Activated effector memory CD4-positive, alpha-beta T cell treated with anti-CD3 and anti-CD28 coated beads, Interleukin-2, amount 50 U/mL, for 16 hours (primary cell): ENCODE data around the gene PLA2G6.
A peak's percentile ranks its signal among the peaks of the same experiment; 100 is the strongest.

Source experiments
- DNase-seq: peaks from one replicate; pipeline ENCODE4 v3.0.0-alpha.2; 2020

Gene PLA2G6

DNA sequence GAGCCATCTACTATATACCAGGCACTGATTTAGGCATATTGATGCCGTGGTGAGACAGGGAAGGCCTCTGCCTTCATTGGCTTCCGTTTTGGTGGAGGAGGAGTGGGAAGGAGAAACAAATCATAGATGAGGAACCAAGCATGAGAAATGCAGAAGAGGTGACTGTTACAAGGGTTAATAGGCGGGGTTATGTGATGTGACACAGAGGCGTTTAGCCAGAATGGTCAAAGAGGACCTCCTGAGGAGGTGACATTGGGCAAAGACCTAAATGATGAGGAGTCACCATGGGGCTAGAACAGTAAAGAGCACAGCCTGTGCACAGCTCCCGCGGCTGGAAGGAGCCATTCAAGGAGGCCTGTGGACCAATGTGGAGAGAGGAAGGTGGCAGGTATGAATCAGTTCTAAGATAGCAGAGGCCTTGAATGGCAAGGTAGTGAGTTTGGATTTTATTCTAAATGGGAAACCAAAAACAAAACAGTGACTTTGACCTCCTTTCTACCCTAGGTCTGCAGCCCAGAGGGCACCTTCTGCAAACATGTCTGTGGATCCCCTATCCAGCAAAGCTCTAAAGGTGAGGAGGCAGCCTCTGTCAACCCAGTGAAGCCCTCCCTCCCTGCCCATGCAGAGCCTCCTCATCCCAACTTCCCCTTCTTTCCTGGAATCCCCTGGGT lies 31.8 kb upstream of the PLA2G6 start:
- no peak for DNase-seq

- DNase-seq: no peak
Measured at GRCh38 chr22:38212442-38212841, 30.8 kb upstream of the PLA2G6 start.

DNA sequence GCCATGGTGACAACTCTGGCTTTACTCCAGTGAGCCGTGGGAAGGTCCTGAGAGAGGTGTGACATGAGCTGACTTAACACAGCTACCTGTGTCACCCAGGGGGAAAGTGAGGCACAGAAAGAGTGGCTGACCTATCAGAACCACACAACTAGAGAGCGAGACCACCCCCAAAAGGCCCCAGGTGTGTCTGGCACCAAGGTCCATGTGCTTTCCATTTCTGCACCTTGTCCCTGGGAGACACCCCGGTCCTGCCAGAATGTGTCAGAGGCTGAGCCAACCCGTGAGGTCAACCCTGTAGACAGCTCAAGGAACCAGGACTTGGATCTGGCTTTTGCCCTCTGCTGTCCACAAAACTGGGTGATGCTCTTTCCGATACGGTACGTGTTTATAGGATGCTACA lies 29.9 kb upstream of the PLA2G6 start:
- no peak for DNase-seq

DNA sequence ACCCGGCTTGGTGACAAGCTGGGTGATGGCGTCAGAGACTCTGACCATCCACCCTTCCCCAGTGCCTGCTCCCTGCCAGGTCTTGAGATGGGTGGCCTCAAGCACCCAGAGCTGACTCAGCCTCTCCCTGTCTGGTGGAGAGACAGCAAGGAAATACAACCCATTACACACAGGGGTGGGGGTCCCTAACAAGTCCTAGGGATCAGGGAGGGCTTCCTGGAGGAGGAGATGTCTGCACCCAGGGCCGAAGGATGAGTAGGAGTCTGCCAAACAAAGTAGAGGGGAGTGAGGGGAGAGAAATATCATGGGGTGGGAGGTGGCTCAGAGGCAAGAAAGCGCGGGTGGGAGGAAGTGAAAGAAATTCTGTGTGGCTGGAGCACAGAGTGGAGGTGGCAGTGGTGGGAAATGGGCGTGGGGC lies 26.9 kb upstream of the PLA2G6 start:
- no peak for DNase-seq

- no peak for DNase-seq
Measured at GRCh38 chr22:38207898-38208432, 26.3 kb upstream of the PLA2G6 start.

- DNase-seq: no peak
Measured at GRCh38 chr22:38205261-38206128, 23.9 kb upstream of the PLA2G6 start.

- DNase-seq: no peak
Measured at GRCh38 chr22:38204784-38205183, 23.2 kb upstream of the PLA2G6 start.

DNA sequence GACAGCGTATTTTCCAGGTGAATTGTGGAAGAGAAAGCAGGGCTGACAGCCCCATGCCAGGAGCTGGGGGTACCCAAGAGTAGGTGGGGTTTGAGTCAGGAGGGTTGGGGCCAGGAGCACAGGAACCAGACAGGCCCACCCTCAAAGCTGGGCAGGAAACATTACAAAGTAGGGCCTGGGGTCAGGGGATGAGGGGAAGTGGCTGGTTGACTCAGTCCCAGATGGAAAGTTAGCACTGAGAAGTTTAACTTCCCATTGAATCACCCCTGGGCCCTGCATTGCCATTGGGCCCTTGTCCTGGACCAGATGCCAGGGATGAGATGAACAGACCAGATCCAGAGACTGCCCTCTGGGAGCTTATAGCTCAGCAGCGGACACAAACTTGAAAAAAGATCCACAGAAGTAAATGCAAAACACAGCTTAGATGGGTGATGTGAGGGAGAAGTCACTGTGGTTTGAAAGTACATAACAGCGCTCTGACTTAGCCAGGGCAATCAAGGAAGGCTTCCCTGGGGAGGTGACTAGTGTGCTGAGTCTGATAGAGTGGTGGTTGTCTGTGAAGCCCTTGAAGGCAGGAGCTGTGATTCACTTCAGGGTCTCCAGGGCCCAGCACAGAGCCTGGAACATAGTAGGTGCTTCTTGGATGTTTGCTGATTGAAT lies 22.4 kb upstream of the PLA2G6 start:
- DNase-seq: no peak

DNA sequence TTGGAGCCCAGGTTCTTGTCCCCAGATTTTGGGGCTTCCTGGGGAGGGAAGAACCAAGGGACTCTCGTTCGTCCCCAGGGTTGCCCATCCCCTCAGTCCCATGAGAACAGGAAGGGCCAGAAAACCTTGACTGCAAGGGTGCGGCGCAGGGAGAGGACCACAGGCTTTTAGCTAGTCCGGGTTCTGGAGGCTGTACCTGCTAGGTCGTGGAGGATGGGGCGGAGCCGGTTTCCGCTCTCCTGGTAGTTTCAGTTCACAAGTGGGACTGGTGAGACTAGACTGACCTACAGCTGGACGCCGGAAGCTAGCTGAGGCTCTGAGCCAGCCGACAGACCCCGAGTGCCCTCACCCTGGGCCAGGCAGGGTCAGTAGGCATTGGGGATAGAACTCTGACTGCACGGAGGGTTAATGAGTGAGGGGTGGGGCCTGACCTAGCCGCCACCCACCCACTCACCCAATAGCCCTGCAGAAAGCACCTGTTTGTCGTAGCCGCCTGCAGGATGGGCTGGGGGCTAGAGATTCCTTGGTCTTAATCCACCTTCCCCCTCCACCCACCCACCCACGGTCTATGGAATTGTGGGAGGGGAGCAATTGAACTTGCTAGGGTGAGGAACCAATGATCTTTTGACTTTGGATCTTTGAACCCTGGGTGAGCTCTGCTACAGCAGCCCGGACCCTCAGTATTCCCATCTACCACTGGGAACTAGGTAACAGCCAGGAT lies 21.6 kb upstream of the PLA2G6 start:
- DNase-seq: peak; percentile 80

DNA sequence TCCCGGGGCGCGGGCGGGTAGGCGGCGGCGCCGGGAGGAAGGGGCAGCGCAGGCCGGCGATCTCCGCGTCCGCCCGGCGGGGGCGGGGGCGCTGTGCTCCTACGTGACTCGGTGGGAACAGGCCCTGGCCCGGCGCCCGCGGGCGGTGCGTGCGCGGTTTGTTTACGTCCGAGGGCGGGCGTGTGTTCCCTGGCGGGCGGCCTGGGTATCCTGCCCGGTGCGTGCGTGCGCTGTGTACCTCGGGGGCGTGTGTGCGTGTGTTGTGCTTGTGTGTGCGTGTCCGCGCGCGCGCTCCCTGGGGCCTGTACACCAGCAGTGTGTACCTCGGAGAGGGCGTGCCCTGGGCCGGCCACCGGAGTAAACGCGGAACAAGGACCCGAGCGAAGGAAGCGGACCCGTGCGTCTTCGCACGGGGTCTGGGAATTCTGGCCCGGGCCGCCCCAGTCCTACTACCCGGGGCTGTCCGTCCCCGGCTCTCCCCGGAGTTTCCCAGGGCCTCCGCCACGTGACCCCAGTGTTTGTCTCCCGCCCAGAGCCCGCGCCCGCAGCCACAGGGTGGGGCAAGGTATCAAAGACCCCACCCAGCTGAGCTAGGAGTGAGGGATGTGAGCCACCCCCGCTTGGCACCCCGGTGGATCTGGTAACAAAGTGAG lies 20.9 kb upstream of the PLA2G6 start:
- DNase-seq: peak; percentile 85

- DNase-seq: peak; percentile 95
Measured at GRCh38 chr22:38201711-38202436, 20.2 kb upstream of the PLA2G6 start, which contains the start of gene MAFF. Gene MAFF (plus strand): TSS chr22:38201994. CDS start chr22:38213854, 11,860 bp downstream.

DNA sequence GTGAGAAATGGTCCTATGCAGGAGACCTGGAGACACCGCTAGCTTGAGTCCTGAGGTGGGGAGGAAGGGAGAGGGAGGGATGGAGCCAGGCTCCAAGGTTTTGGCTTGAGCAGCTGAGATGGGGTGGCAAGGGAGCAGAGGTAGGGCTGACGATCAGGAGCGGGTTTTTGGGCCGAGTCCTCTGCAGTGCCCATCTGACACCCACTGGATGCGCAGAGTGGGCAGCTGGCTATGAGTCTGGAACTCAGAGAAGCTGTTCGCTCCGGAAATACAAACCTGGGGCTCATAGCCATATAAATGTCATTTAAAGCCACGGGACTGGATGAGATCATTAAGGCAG lies 19.7 kb upstream of the PLA2G6 start:
- DNase-seq: no peak

DNA sequence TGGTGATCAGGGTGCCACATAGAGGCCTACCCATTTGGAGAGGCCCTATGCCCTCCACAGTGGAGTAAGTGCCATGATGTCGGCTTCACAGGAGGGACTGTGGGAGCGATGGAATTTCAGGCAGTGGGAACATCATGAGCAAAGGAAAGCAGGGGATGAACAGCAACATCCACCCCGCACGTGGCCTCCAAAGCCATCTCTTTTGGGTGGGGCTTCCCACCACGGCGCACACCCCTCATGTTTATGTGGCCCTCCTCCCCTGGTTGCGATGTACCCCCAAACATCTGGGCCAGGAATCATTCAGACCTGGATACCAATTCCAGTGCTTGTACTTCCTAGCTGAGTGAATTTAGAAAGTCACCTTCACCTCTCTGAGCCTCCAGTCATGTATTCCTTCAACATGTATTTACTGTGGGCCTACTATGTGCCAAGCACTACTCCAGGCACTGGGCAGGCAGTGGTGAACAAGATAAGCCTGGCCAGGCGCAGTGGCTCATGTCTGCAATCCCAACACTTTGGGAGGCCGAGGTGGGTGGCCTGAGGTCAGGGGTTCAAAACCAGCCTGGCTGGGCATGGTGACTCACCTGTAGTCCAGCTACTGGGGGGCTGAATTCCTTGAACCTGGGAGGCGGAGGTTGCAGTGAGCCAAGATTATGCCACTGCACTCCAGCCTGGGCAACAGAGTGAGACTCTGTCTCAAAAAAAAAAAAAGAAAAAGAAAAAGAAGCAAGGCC lies 18.4 kb upstream of the PLA2G6 start:
- no peak for DNase-seq

DNA sequence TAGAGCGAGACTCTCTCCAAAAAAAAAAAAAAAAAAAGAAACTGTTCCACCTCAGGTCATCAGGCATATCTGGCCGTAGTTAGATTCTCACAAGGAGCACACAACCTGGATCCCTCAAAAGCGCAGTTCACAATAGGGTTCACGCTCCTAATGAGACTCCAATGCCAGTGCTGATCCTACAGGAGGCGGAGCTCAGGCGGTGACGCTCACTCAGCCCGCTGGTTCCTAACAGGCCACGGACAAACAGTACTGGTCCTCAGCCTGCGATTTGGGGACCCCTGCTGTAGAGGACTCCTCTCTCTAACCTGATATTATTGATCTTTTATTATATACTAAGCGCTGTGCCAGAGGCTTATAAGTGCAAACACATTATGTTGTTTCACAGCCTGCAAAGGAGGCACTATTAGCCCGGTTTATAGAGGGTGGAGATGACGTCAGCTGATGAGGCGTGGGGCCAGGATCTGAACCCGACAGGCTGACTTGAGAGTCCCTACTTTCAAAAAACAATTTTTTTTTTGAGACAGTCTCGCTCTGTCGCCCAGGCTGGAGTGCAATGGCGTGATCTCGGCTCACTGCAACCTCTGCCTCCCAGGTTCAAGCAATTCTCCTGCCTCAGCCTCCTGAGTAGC lies 15.3 kb upstream of the PLA2G6 start:
- no peak for DNase-seq

- no peak for DNase-seq
Measured at GRCh38 chr22:38193580-38193979, 11.9 kb upstream of the PLA2G6 start.

- no peak for DNase-seq
Measured at GRCh38 chr22:38192475-38192863, 10.8 kb upstream of the PLA2G6 start.

DNA sequence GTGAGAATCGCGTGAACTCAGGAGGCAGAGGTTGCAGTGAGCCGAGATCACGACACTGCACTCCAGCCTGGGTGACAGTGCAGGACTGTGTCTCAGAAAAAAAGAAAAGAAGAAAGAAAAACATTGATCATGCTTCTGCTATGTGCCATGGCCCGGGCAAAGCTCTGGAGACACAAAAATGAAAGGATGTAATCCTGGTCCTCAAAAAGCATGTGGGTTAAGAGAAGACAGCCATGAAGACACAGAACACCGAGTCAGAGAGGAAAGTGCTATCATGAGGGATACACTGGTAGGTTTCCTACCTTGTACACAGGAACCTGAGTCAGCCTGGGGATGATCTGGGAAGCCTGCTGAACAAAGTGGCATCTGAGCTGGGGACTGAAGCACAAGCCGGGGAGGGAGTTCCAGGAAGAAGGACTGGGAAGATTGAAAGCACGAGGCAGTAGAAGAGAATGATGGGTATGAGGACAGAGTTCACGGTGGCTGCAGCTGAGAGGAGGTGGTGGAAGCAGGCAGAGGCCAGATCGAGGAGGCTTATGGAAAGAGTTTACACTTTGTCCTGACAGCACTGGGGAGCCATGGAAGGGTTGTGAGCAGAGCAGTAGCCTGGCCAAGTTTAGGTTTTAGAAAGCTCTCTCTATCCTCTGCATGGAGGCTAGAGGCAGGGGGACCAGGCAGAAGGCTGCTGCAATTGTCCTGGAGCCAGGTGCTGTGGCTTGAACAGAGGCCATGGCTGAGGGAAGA lies 10.3 kb upstream of the PLA2G6 start:
- DNase-seq: no peak

- DNase-seq: no peak
Measured at GRCh38 chr22:38191055-38191454, 9.4 kb upstream of the PLA2G6 start.

- no peak for DNase-seq
Measured at GRCh38 chr22:38190581-38190980, 9.0 kb upstream of the PLA2G6 start.

DNA sequence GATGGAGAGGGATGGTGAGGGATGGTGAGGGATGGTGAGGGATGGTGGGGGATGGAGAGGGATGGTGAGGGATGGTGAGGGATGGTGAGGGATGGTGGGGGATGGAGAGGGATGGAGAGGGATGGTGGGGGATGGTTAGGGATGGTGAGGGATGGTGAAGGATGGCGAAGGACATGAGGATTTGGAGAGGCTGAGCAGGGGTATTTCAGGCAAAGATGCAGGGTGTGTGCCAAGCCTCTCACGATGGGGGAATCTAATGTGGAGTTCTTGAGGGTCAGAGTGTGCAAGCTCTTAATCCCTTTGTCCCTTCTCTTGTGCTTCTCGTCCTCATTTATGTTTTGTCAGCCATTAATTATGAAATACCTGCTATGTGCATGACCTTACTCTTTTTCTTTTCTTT lies 7.5 kb upstream of the PLA2G6 start:
- DNase-seq: no peak
